Activated gamma-delta T cell (primary cell): Measurements from ENCODE around the gene CLCN4.

ENCODE experiments used
- DNase-seq: peaks from one replicate; lab custom pipeline; 2025; lab: John Stamatoyannopoulos, UW

Gene CLCN4

DNA sequence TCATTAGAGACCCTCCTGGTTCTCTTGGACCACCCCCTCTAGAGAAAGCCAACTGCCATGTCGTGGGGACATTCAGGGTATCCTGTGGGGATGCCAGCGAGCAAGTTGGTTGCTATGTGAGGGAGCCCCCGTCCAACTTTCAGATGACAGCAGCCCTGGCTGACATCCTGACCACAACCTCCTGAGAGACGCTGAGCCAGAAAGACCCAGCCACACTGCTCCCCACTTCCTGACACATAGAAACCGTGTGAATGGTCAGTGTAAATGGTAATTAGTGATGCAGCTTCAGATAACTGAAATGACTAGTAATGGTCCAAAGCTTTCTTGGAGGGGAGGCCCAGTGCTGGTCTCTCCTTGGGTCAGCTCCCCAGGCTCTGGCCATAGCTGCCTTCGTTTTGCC lies 10.8 kb downstream of the CLCN4 start:
- DNase-seq: no peak

- DNase-seq: no peak
Observed at GRCh38 chrX:10168226-10168625, 11.5 kb downstream of the CLCN4 start.

GRCh38 chrX:10169175-10169574 lies 12.4 kb downstream of the CLCN4 start:
- no peak for DNase-seq

- no peak for DNase-seq
Observed at GRCh38 chrX:10171249-10171648, 14.5 kb downstream of the CLCN4 start.

DNA sequence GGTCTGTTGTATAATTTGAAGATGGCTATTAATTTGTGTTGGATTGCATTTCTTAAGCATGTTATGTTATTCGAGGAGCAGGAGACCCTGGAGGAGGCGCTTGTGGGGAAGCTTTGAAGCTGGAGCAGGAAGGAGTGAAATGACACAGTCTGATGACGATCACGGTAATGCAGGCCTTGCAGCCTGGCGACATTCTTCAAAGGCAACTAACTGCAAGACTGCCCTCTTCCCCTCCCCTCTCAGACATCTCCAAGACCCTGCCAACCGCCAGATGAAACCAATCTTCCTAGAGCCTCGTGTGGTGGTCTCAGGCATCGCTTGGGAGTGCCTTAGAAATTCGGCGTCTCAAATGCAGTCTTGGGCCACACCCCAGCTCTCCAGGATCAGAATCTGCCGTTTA lies 16.1 kb downstream of the CLCN4 start:
- no peak for DNase-seq

DNA sequence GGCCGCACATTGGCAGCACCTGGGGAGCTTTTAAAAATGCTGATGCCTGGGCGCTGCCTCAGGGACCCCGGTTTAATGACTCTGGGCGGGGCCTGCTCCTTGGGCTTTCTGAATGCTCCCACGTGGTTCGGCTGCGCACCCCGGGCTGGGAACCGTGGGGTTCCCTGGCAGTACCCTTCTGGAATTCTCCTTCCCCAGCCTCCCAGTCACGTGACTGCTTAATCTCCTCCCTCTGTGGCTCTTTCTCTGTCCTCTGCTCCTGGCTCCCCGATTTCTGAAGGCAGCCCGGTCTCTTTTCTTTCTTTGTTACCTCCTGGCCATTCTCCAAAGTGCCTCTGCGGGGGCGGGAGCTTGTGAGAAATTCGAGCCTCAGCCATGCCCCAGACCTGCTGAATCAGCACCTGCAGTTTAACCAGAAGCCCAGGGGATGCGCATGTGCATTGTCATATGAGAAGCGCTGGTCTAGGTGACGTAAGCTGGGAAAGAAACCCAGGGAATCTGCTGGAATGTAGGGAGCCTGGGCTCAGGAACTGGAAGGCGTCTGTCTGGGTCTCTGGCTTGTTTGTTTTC lies 16.6 kb downstream of the CLCN4 start:
- DNase-seq: no peak

GRCh38 chrX:10174051-10174450 lies 17.3 kb downstream of the CLCN4 start:
- DNase-seq: no peak

DNA sequence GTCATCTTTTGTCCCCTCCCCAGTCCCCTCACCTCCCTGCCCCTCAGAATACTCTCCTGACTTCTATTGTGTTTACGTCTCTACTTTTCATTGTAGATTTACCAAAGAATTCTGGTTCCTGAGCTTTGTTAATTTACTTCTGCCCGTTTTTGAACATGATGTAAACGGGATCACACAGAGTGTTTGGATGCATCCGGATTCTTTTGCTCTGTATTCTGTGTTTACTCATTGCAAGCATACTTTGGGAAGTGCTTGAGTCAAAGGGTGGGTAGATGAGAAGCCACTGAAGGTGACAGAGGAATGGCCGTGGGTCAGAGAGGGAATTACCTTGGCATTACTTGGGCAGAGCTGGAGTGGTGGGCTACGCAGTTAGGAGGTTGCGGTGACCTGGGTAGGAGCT lies 18.0 kb downstream of the CLCN4 start:
- DNase-seq: no peak

- no peak for DNase-seq
Observed at GRCh38 chrX:10175319-10175871, 18.6 kb downstream of the CLCN4 start.

DNA sequence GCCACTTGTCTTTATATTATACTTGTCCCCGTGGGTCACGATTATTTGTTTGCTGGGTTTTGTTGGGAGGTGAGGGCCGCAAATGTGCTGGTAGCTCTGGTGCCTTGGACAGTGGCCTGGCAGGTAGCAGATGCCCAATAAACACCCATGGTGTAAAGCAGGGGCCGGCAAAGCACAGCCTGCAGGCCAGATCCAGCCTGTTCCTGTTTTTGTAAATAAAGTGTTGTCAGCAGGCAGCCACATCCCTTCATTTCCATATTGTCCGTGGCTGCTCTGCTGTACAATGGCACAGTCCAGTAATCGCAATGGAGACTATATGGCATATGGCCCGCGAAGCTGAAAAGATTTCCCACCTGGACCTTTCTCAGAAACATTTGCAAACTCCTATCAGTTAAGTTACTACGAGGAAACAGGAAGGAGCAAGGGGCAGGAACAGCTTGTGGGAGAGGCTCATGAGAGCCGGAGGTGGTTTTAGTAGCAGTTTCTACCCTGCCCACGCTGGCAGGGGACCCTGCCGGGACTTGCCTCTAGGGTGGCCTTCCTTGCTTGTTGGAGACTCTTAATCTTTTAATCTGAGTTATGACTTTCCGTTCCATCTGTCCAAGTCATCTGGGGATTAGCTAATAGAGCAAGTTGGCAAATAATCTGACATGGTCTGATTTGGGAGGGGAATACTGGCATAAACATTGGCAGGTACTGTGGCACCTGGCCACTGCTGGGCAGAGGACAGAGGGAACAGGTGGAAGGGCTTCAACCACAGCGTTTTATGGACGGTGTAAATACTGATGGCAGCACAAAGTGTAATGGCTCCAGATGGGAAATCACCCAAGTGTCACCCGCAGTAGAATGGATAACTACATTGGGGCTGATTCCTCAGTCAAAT lies 19.6 kb downstream of the CLCN4 start:
- no peak for DNase-seq

- DNase-seq: no peak
Observed at GRCh38 chrX:10177004-10177396, 20.2 kb downstream of the CLCN4 start.

DNA sequence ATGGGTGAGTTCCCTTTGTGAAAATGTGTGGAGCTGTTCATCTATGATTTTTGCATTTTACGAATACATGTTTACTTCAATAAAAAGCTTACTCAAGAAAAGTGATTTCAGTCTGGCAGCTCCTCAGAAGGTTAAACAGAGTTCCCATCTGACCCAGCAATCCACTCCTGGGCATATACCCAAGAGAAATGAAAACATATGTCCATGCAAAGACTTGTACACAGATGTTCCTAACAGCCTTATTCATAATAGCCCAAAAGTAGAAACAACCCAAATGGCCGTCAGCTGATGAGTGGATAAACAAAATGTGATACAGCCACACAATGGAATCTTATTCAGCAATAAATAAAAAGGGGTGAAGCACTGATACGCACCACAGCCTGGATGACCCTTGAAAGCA lies 20.8 kb downstream of the CLCN4 start:
- no peak for DNase-seq

- DNase-seq: no peak
Observed at GRCh38 chrX:10178866-10179463, 22.2 kb downstream of the CLCN4 start.

GRCh38 chrX:10183760-10184159 lies 27.0 kb downstream of the CLCN4 start:
- no peak for DNase-seq

- DNase-seq: no peak
Observed at GRCh38 chrX:10184411-10184810, 27.6 kb downstream of the CLCN4 start.

DNA sequence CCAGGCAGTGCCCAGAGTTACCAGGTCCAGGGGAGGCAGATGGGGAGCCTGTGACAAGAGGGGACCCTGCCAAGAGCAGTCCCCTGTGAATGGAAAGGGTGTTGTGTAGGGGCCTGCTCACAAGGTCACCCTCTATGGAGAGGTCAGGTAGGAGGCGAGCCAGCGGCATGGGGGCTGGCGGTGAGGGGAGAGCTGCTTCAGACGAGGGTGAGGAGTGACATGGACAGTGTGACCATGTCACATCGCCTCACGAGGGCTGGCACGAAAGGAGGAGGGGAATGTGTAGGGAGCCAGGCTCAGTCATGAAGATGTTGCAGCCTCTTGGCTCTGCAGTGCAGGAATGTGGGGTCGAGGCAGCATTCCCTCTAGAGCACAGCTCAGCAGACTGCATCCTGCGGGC lies 29.6 kb downstream of the CLCN4 start:
- no peak for DNase-seq

GRCh38 chrX:10187421-10187820 lies 30.6 kb downstream of the CLCN4 start:
- DNase-seq: no peak

GRCh38 chrX:10189317-10190268 lies 32.8 kb downstream of the CLCN4 start:
- no peak for DNase-seq

- no peak for DNase-seq
Observed at GRCh38 chrX:10190367-10190766, 33.6 kb downstream of the CLCN4 start.

DNA sequence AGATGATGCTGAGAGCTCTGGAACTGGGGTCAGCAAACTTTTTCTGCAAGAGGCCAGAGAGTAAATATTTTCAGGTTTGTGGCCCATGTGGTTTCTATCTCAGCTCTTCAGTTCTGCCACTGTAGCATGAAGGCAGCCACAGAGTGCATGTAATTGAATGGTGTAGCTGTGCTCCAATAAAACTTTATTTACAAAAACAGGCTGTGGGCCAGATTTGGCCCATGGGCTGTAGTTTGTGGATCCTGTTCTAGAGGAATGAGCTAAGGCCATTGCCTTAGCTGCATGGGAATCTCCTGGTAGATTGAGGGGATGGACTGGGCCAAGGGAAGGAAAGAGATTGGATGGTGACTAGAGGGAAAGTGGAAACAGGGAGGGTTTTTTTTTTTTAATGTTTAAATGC lies 36.8 kb downstream of the CLCN4 start:
- DNase-seq: no peak

DNA sequence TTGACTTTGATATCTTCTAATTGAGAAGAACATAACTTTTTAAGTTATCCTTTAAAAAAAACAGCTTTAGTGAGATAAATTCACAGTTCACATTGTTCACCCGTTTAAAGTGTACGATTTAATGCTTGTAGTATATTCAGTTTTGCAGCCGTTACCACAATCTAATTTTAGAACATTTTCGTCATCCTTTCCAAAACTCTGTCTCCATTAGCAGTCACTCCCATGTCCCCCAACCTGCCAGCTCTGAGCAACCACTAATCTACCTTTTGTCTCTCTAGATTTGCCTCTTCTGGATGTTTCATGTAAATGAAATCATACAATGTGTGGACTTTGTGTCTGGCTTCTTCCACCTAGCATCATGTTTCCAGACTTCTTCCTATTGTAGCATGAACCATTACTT lies 38.6 kb downstream of the CLCN4 start:
- no peak for DNase-seq

DNA sequence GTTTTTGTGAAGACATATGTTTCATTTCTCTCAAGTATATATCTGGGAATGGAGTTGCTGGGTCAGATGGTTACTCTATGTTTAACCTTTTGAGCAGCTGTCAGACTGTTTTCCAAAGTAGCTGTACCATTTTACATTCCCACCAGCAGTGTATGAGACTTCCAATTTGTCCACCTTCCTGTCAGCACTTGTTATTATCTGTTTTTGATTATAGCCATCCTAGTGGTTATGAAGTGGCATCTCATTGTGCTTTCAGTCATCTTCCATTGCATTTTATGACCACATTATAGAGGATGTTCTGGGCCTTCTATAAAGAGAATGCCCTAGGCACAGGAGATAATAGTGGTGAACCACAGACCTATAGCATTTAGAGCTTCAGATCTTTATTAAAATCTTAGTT lies 39.2 kb downstream of the CLCN4 start:
- no peak for DNase-seq
